Keratinocyte (primary cell): ENCODE data around the gene XPO4. TPM values are rescaled to one million over a fixed set of nuclear protein-coding genes. Genes with fewer than 3 reads are reported as not detected.

ENCODE experiments used
- DNase-seq: peaks from one replicate; pipeline ENCODE4 v3.0.0-alpha.2; 2011; ENCODE audit warnings: low read depth, missing footprints, low spot score
- FAIRE-seq: peaks from 2 replicates; lab custom pipeline; 2011; peaks lifted over from hg19 to GRCh38; lab: Jason Lieb, UNC
- H2AFZ ChIP-seq: 2 replicates; pipeline ENCODE4 v1.6.0; 2012; ENCODE audit warnings: low read length, control low read depth, inconsistent platforms; ENCODE audit not compliant: control insufficient read depth
- H3K27ac ChIP-seq: 2 replicates; pipeline ENCODE4 v1.5.1; 2011; ENCODE audit warnings: low read length; ENCODE audit not compliant: control insufficient read depth, insufficient read depth
- H3K27me3 ChIP-seq: 3 replicates; pipeline ENCODE4 v1.6.0; 2011; ENCODE audit warnings: low read length; ENCODE audit not compliant: control insufficient read depth, insufficient read depth; ENCODE audit errors: extremely low read depth
- H3K36me3 ChIP-seq, 2 experiments: 2 replicates in 1 of 2; 3 replicates in 1 of 2; pipeline ENCODE4 v1.5.1; 2011; ENCODE audit warnings: low read length in 2 of 2, mild to moderate bottlenecking in 1 of 2; ENCODE audit not compliant: control insufficient read depth in 2 of 2, insufficient read depth in 2 of 2; ENCODE audit errors: extremely low read depth in 1 of 2
- H3K4me1 ChIP-seq: 3 replicates; pipeline ENCODE4 v1.5.1; 2011; ENCODE audit warnings: low read length; ENCODE audit not compliant: control insufficient read depth, insufficient read depth; ENCODE audit errors: extremely low read depth
- H3K4me2 ChIP-seq: 3 replicates; pipeline ENCODE4 v1.6.0; 2011; ENCODE audit warnings: low read depth, low read length; ENCODE audit not compliant: control insufficient read depth, insufficient read depth; ENCODE audit errors: extremely low read depth
- H3K4me3 ChIP-seq, 3 experiments: fragments of 200-600 bp in 1 of 3; sonication (generic) in 1 of 3; 2 replicates in 2 of 3; 3 replicates in 1 of 3; pipeline ENCODE4 v1.5.1; 2011 to 2016; ENCODE audit warnings: low read length in 3 of 3, mild to moderate bottlenecking in 3 of 3, control low read depth in 2 of 3, inconsistent platforms in 1 of 3, low read depth in 1 of 3, mixed read lengths in 1 of 3, mixed run types in 1 of 3, moderate library complexity in 1 of 3; ENCODE audit not compliant: control insufficient read depth in 2 of 3, insufficient read depth in 2 of 3; ENCODE audit errors: extremely low read depth in 1 of 3
- H3K79me2 ChIP-seq: 2 replicates; pipeline ENCODE4 v1.6.0; 2012; ENCODE audit warnings: low read length; ENCODE audit not compliant: control insufficient read depth, insufficient read depth
- H3K9ac ChIP-seq: 3 replicates; pipeline ENCODE4 v1.6.0; 2011; ENCODE audit warnings: low read length; ENCODE audit not compliant: control insufficient read depth, insufficient read depth; ENCODE audit errors: extremely low read depth
- H3K9me1 ChIP-seq: 3 replicates; pipeline ENCODE4 v1.6.0; 2011; ENCODE audit warnings: low read length; ENCODE audit not compliant: control insufficient read depth, insufficient read depth; ENCODE audit errors: extremely low read depth
- H3K9me3 ChIP-seq: 2 replicates; pipeline ENCODE4 v1.5.1; 2012; ENCODE audit warnings: low read depth, low read length; ENCODE audit not compliant: control insufficient read depth
- H4K20me1 ChIP-seq: 3 replicates; pipeline ENCODE4 v1.6.0; 2011; ENCODE audit warnings: low read length; ENCODE audit not compliant: control insufficient read depth, insufficient read depth; ENCODE audit errors: extremely low read depth
- CTCF ChIP-seq, 3 experiments: IDR thresholded peaks in 1 of 3; conservative IDR thresholded peaks in 1 of 3; optimal IDR thresholded peaks in 1 of 3; 2 replicates in 2 of 3; 3 replicates in 1 of 3; pipeline versions ENCODE3 to v1.5.1; 2011; ENCODE audit warnings: low read length in 3 of 3, mild to moderate bottlenecking in 3 of 3, moderate library complexity in 2 of 3, control low read depth in 1 of 3, inconsistent platforms in 1 of 3; ENCODE audit not compliant: insufficient read depth in 2 of 3; ENCODE audit errors: extremely low read depth in 1 of 3
- EZH2 ChIP-seq: IDR thresholded peaks from one replicate; pipeline ENCODE4 v1.6.1; 2012; ENCODE audit warnings: inconsistent platforms, mild to moderate bottlenecking, low read length, moderate library complexity
- dilution Hi-C: fragments of 300-500 bp; cut with MboI; formaldehyde crosslinking; loops from one replicate; pipeline ENCODE4 v1.7.0; 2020; ENCODE audit warnings: low sequenced_read_pairs; ENCODE audit not compliant: extremely low pct_ligation_motif_present
- polyA plus RNA-seq, 5 experiments: library from polyadenylated mRNA; depleted of rRNA in 3 of 5; stranded (reverse) in 3 of 5; stranded (forward) in 1 of 5; unstranded in 1 of 5; fragments of >200 nt; gene quantifications; 1 replicate in 1 of 5; 2 replicates in 3 of 5; 3 replicates in 1 of 5; pipeline versions ENCODE4 v1.2.1 to v1.2.3, GENCODE V29; 2011 to 2012; ENCODE audit warnings: missing spikeins in 2 of 5, low read depth in 1 of 5, low replicate concordance in 1 of 5

The XPO4 gene
- polyA plus RNA-seq, 1 donor (not counting 4 experiments of a cell fraction or from before 2014, with no cell fraction given): 16.5 TPM

- no peak overlapping the region for H3K27ac ChIP-seq
- TF ChIP-seq CTCF (optimal IDR thresholded peaks at IDR 0.05 in 1 of 3, IDR thresholded peaks at IDR 0.05 in 1 of 3, conservative IDR thresholded peaks at IDR 0.05 in 1 of 3; ENCODE audit: extremely low read depth in 1 of 3, insufficient read depth in 2 of 3, low read length in 3 of 3) (no peak), EZH2 (no peak)
These were observed 100.8 kb downstream of the XPO4 start for GRCh38 chr13:20801707-20802106.

GRCh38 chr13:20799726-20800416, 102.7 kb downstream of the XPO4 start:
- no peak overlapping the region for H2AFZ ChIP-seq
- peaks cover 9% of the 10 kb centered on the region for H3K4me1 ChIP-seq
- H3K9me1 ChIP-seq: no peaks in the 10 kb centered on the region
- H3K79me2 ChIP-seq: no peaks in the 10 kb centered on the region
- H3K9me3 ChIP-seq: no peaks in the 10 kb centered on the region
- dilution Hi-C loops: no loop called here
- DNase-seq (no peak), FAIRE-seq (no peak)
- H3K9ac ChIP-seq: no peak overlapping the region
- no peaks in the 10 kb centered on the region for H3K27me3 ChIP-seq
- no peak overlapping the region for H3K4me3 ChIP-seq
- H3K4me2 ChIP-seq: no peak overlapping the region
- no peak overlapping the region for H3K27ac ChIP-seq
- TF ChIP-seq EZH2 (no peak), CTCF (optimal IDR thresholded peaks at IDR 0.05 in 1 of 3, IDR thresholded peaks at IDR 0.05 in 1 of 3, conservative IDR thresholded peaks at IDR 0.05 in 1 of 3; ENCODE audit: extremely low read depth in 1 of 3, insufficient read depth in 2 of 3, low read length in 3 of 3) (no peak)
- peaks cover 4 to 11% of the 10 kb centered on the region in 2 experiments for H3K36me3 ChIP-seq
- H4K20me1 ChIP-seq: no peaks in the 10 kb centered on the region

More at GRCh38 chr13:20801707-20802106, 100.8 kb downstream of the XPO4 start:
- no peak overlapping the region for H3K4me3 ChIP-seq
- no peaks in the 10 kb centered on the region for H3K79me2 ChIP-seq
- H3K4me2 ChIP-seq: no peak overlapping the region
- FAIRE-seq (no peak), DNase-seq (no peak)
- dilution Hi-C loops: no loop called here
- no peaks in the 10 kb centered on the region for H4K20me1 ChIP-seq
- H2AFZ ChIP-seq: no peak overlapping the region
- H3K4me1 ChIP-seq: peaks cover 2% of the 10 kb centered on the region
- peaks cover 2 to 4% of the 10 kb centered on the region in 2 experiments for H3K36me3 ChIP-seq
- no peaks in the 10 kb centered on the region for H3K9me1 ChIP-seq
- H3K9ac ChIP-seq: no peak overlapping the region
- no peaks in the 10 kb centered on the region for H3K9me3 ChIP-seq
- H3K27me3 ChIP-seq: no peaks in the 10 kb centered on the region
